Measurements from ENCODE around the gene KASH5. TPM values are rescaled to one million over a fixed set of nuclear protein-coding genes. Genes with fewer than 3 reads are reported as not detected.
A peak's percentile ranks its signal among the peaks of the same experiment; 100 is the strongest.

Gene KASH5
- total and polyA plus RNA-seq, 2 of the 13 experiments (the other 11 are each of a cell fraction or from before 2014, with no cell fraction given) = not detected

DNA sequence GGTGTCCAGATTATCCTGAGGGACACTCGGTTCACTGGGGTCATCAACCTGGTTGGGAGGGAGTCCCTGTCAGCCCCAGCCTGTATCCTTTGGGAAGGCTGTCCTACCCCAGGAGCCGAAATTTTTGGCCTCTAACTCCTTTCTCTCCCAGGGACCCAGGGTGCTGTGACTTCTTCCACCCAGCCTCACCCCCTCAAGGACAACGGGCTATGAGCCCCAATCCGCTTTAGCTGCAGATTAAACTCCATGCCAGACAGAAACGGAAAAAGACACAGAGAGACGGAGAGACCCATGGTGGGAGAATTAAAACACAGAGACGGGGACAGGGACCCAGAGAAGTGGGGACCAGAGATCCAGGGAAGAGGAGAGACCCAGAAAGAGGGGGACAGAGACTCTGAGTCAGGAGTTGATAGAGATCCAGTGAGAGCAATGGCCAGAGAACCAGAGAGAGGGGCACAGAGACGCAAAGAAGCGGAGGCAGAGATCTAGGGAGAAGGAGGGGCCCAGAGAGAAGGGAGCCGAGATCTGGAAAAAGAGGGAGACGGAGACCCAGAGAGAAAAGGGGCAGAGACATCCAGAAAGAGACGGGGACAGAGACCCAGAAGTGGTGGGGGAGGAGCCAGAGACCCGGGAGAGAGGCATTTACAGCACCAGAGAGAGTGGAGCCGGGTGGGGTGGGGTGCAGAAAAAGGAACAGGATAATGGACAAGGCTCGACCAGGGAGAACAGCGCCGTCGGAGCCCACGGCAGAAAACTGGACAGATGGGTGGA lies 52.6 kb downstream of the KASH5 start:
- no peak for DNase-seq (ENCODE audit: low spot score)
- H2AFZ ChIP-seq (ENCODE audit: low read length) = no peak overlapping the region
- POLR2A ChIA-PET = interaction anchor here (2.0 kb wide), 1 partner anchor 13 kb away, joined by 8 read pairs; the partner anchor contains the start of gene ALDH16A1
- TF ChIP-seq ZNF367 (CRISPR knock-in tag; IDR thresholded peaks at IDR 0.05; ENCODE audit: borderline replicate concordance) = no peak
- peak; percentile 66; the same call in 1 of the 2 replicates for TF ChIP-seq EZH2 (conservative IDR thresholded peaks at IDR 0.05; ENCODE audit: low read depth, low read length)
- TF ChIP-seq ZNF292 (CRISPR knock-in tag; IDR thresholded peaks at IDR 0.05; ENCODE audit: borderline replicate concordance, low read depth) = no peak
- H3K9me3 ChIP-seq (ENCODE audit: low read length) = no peaks in the 10 kb centered on the region
- no peak overlapping the region for H3K27ac ChIP-seq (ENCODE audit: extremely low read length, insufficient read depth, low read length)
- peak overlapping the region; percentile 71 for H3K4me2 ChIP-seq (ENCODE audit: low read depth, low read length)
- CTCF ChIA-PET (ENCODE audit: low intra/inter-chr PET ratio, low total read pairs) = no interaction called here
- H3K4me3 ChIP-seq (replicated peaks in 1 of 3; ENCODE audit: insufficient read depth in 1 of 3, low read depth in 2 of 3, low read length in 3 of 3) = peak overlapping the region in 2 of 3 experiments; percentile 22 to 64; a peak in 2 of 6 replicates
- WGBS (ENCODE audit: low lambda C conversion rate) = 13% methylated on average over 18 of the region's 19 CpGs
- H3K79me2 ChIP-seq (ENCODE audit: insufficient read depth, low read length) = no peaks in the 10 kb centered on the region
- peaks cover 17% of the 10 kb centered on the region for H3K4me1 ChIP-seq (ENCODE audit: insufficient read depth, low read length)
- ATAC-seq = no peak
- peaks cover 8 to 63% of the 10 kb centered on the region in 2 experiments for H3K27me3 ChIP-seq (ENCODE audit: control insufficient read depth in 1 of 2, insufficient read depth in 2 of 2, low read length in 2 of 2)
- no TSS peak for BruUV-seq (replicated peaks)
- intact Hi-C loops (cut with micrococcal nuclease; ENCODE audit: unreplicated experiment) = no loop called here
- no peak overlapping the region for H3K9ac ChIP-seq (ENCODE audit: insufficient read depth, low read depth, low read length)
- H4K20me1 ChIP-seq (ENCODE audit: insufficient read depth, low read length) = peaks cover 5% of the 10 kb centered on the region; the same call in 1 of the 2 replicates
- in situ Hi-C loops (cut with HindIII; ENCODE audit: extremely low pct_ligation_motif_present, low pct_unique_long_range_greater_than_20kb) = no loop called here
- H3K36me3 ChIP-seq (replicated peaks in 1 of 2; ENCODE audit: control insufficient read depth in 1 of 2, insufficient read depth in 2 of 2, low read length in 2 of 2) = no peaks in the 10 kb centered on the region
- no peak for FAIRE-seq

DNA sequence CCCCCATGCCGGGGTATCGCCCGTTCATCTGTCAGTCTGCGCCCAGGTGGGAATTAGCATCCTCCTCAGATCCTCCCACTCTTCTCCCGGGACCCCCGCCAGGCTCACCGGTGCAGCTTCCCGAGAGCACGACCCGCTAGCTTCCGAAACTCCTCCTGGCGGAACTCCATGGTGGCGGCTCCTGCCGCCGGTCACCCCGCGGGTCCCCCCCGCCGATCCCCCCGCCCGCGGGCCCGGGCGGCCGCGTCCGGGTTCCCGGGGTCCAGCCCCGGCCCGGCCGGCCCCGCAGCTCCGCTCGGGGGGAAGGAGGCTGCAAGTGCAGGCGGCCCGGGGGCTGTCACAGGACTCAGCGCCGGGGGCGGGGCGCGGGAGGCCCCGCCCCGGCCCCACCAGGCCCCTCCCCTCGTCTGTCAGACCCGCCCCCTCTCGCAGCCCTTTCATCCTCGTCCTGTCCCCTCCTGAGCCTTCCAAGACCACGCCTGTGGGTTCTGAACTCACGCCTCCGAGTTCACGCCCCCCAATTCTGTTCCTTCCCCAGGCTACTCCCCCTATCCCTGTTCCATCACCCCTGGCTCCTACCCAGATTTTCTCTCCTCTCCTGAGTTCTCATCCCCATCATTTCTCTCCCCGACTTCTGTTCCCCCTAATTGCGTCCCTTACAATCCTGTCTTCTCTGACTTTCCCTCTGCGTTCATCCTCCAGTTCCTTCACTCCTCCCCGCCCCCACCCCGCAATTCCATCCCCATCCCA lies 53.3 kb downstream of the KASH5 start, which contains the start of gene SLC17A7:
SLC17A7 (minus strand) TSS at position 318 of the 750 bp plus-strand sequence; CDS start at position 170, 148 bp downstream.
- no TSS peak for BruUV-seq (replicated peaks)
- intact Hi-C loops (cut with micrococcal nuclease; ENCODE audit: unreplicated experiment) = no loop called here
- Histone ChIP-seq H3K9ac (ENCODE audit: insufficient read depth, low read depth, low read length) (no peak within 1 kb of the TSS), H2AFZ (ENCODE audit: low read length) (no peak within 1 kb of the TSS), H3K9me3 (ENCODE audit: low read length) (no peaks in the 10 kb centered on the region), H4K20me1 (ENCODE audit: insufficient read depth, low read length) (peaks cover 5% of the 10 kb centered on the region; the same call in 1 of the 2 replicates), H3K27me3 (ENCODE audit: control insufficient read depth in 1 of 2, insufficient read depth in 2 of 2, low read length in 2 of 2) (peaks cover 8 to 56% of the 10 kb centered on the region in 2 experiments), H3K27ac (ENCODE audit: extremely low read length, insufficient read depth, low read length) (no peak within 1 kb of the TSS), H3K79me2 (ENCODE audit: insufficient read depth, low read length) (no peaks in the 10 kb centered on the region), H3K4me1 (ENCODE audit: insufficient read depth, low read length) (peaks cover 18% of the 10 kb centered on the region), H3K4me3 (replicated peaks in 1 of 3; ENCODE audit: insufficient read depth in 1 of 3, low read depth in 2 of 3, low read length in 3 of 3) (peak within 1 kb of the TSS; percentile 26 to 76 (median 70); a peak in 4 of 6 replicates), H3K36me3 (replicated peaks in 1 of 2; ENCODE audit: control insufficient read depth in 1 of 2, insufficient read depth in 2 of 2, low read length in 2 of 2) (peaks cover 0 to under 1% of the 10 kb centered on the region in 2 experiments; a peak in 1 of 5 replicates), H3K4me2 (ENCODE audit: low read depth, low read length) (peak within 1 kb of the TSS; percentile 75)
- ChIA-PET POLR2A (interaction anchor here (1.0 to 2.1 kb wide), 4 partner anchors 10 to 80 kb away, joined by 3 to 21 read pairs (median 14); partner anchors contain the start of genes ALDH16A1 and PIH1D1), CTCF (ENCODE audit: low intra/inter-chr PET ratio, low total read pairs) (no interaction called here)
- in situ Hi-C loops (cut with HindIII; ENCODE audit: extremely low pct_ligation_motif_present, low pct_unique_long_range_greater_than_20kb) = no loop called here
- no peak for FAIRE-seq
- WGBS (ENCODE audit: low lambda C conversion rate) = 10% methylated on average over 20 of the region's 56 CpGs
- TF ChIP-seq ATF1 (CRISPR knock-in tag; IDR thresholded peaks at IDR 0.05) (no peak), ZNF564 (CRISPR knock-in tag; IDR thresholded peaks at IDR 0.05) (peak; percentile 97), ZNF160 (CRISPR knock-in tag; IDR thresholded peaks at IDR 0.05) (no peak)
- DNase-seq (ENCODE audit: low spot score) = no peak
- ATAC-seq = no peak

Data from HepG2 (cell line).